ENCODE results near the gene ARHGAP45. TPM values are rescaled to one million over a fixed set of nuclear protein-coding genes. Genes with fewer than 3 reads are reported as not detected.

Gene ARHGAP45
- total and polyA plus RNA-seq, 9 of the 15 experiments (the other 6 are each of a cell fraction or from before 2014, with no cell fraction given), result 0.08 to 22.1 (median 4.2) TPM

DNA sequence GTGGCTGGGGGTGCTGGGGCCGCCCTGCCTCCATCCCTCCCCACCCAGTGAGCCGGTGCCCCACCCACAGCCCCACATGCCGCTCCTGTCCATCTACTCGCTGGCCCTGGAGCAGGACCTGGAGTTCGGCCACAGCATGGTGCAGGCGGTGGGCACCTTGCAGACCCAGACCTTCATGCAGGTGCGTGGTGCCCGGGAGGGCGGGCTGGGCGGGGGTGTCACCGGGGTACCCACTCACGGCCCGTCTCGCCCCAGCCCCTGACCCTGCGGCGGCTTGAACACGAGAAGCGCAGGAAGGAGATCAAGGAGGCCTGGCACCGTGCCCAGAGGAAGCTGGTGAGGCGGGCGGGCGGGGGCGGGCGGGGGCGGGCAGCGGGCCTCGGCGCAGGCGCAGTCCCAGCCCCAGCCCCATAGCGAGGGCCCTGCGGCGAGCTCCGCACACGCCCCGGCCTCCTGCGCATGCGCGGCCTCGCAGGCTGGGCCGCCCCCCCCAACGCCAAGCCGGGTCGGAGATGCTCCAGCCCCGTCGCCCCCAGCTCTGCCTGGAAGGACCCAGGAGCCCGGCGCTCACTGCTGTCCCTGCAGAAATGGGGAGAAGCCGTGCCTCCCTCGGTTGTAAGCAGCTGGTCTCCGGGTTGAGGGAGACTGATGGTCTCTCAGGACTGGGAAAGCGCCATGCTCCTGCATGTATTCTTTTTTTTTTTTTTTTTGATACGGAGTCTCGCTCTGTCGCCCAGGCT is 7.7 kb downstream of the ARHGAP45 start (continued):
- TF ChIP-seq GABPA (tag; conservative IDR thresholded peaks at IDR 0.05; ENCODE audit: low read depth) (peak; percentile 48), POLR2G (IDR thresholded peaks at IDR 0.05; ENCODE audit: low read depth, low read length) (0 out of 2 replicates have a peak, but pooled peaks have one; percentile 36), PREB (CRISPR knock-in tag; IDR thresholded peaks at IDR 0.05) (no peak), MEIS2 (IDR thresholded peaks at IDR 0.05; ENCODE audit: partially characterized antibody) (peak; percentile 77), GABPB1 (CRISPR knock-in tag; IDR thresholded peaks at IDR 0.05) (peak; percentile 61; the same call in 1 of the 2 replicates), ZFPM2 (CRISPR knock-in tag; IDR thresholded peaks at IDR 0.05) (no peak), ZNF384 (IDR thresholded peaks at IDR 0.05; ENCODE audit: low read depth, low read length) (peak; percentile 83), TRIM25 (IDR thresholded peaks at IDR 0.05; ENCODE audit: borderline replicate concordance) (no peak), MYBL2 (IDR thresholded peaks at IDR 0.05; ENCODE audit: low read depth) (no peak), MYBL2 (CRISPR knock-in tag; IDR thresholded peaks at IDR 0.05; ENCODE audit: borderline replicate concordance) (no peak), ZBTB26 (CRISPR knock-in tag; IDR thresholded peaks at IDR 0.05) (no peak), LARP7 (IDR thresholded peaks at IDR 0.05) (0 out of 2 replicates have a peak, but pooled peaks have one; percentile 50), KAT7 (CRISPR knock-in tag; IDR thresholded peaks at IDR 0.05; ENCODE audit: borderline replicate concordance) (0 out of 2 replicates have a peak, but pooled peaks have one; percentile 42), MNT (conservative IDR thresholded peaks at IDR 0.05) (0 out of 4 replicates have a peak, but pooled peaks of 1 of the 2 experiments have one; percentile 36), RBM39 (optimal IDR thresholded peaks at IDR 0.05; ENCODE audit: low read depth, low read length) (no peak), NRF1 (conservative IDR thresholded peaks at IDR 0.05 in 1 of 2, IDR thresholded peaks at IDR 0.05 in 1 of 2) (peak; percentile 95), ADNP (tag; IDR thresholded peaks at IDR 0.05) (no peak)
- TF ChIP-seq, protein P1, sequence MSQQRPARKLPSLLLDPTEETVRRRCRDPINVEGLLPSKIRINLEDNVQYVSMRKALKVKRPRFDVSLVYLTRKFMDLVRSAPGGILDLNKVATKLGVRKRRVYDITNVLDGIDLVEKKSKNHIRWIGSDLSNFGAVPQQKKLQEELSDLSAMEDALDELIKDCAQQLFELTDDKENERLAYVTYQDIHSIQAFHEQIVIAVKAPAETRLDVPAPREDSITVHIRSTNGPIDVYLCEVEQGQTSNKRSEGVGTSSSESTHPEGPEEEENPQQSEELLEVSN (IDR thresholded peaks at IDR 0.05; ENCODE audit: borderline replicate concordance in 1 of 2, extremely low read depth in 1 of 2, insufficient read depth in 1 of 2, insufficient read length in 1 of 2, low read depth in 1 of 2, low read length in 1 of 2, poor library complexity in 1 of 2, severe bottlenecking in 1 of 2), result peak in 1 of 2 experiments; percentile 7
- TF ChIP-seq, protein P2, sequence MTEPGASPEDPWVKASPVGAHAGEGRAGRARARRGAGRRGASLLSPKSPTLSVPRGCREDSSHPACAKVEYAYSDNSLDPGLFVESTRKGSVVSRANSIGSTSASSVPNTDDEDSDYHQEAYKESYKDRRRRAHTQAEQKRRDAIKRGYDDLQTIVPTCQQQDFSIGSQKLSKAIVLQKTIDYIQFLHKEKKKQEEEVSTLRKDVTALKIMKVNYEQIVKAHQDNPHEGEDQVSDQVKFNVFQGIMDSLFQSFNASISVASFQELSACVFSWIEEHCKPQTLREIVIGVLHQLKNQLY (CRISPR knock-in tag; conservative IDR thresholded peaks at IDR 0.05), result no peak
